Heart left ventricle (tissue), 13 donors: ENCODE data around the gene CTNNA3.

Source experiments
- POLR2A ChIP-seq, 2 donors: fragments of 450-650 bp; IDR thresholded peaks; one replicate each; pipeline ENCODE4 v1.6.1; 2017; ENCODE audit warnings: antibody characterized with exemption in 2 of 2, mild to moderate bottlenecking in 2 of 2, moderate library complexity in 2 of 2
- TF ChIP-seq, protein P1 (sequence below), 12 donors: fragments of 200-600 bp; sonication (generic) in 4 of 12; IDR thresholded peaks; one replicate each; pipeline versions ENCODE4 v1.5.0 to v1.8.0; 2018 to 2022; ENCODE audit warnings: antibody characterized with exemption in 12 of 12, mild to moderate bottlenecking in 5 of 12
- donor health status: ischemic (EF 13 %, LVEDD 7.1; RV severe dilation, severe dysfunction).
- donor health status: DM: no; HTN: yes; CAD: no.
- donor health status: DM: no; HTN: no; CAD: no.
- donor health status: ischemic (EF 25% LVEDD 6.9; RV normal size, moderate dysfunction).
- donor health status: ischemic (EF 25% LVEDD 5.7; RV mildly dilated, moderate dysfunction).
- donor health status: ischemic (EF 35%, LVEDD 5.7; RV mildly dilated, moderate dysfunction).
- donor health status: nonischemic (EF 11% LVEDD 7.7; RV severe dilation, severe dysfunction).
- donor health status: DM: yes; HTN: yes; CAD: no.
- donor health status: PGD.
- donor health status: ischemic (EF 29% LVEDD 5.4; RV normal size, mild dysfunction).
- donor health status: nonischemic (EF 23%, LVEDD 6.1; RV moderate dilation, normal function).

DNA sequence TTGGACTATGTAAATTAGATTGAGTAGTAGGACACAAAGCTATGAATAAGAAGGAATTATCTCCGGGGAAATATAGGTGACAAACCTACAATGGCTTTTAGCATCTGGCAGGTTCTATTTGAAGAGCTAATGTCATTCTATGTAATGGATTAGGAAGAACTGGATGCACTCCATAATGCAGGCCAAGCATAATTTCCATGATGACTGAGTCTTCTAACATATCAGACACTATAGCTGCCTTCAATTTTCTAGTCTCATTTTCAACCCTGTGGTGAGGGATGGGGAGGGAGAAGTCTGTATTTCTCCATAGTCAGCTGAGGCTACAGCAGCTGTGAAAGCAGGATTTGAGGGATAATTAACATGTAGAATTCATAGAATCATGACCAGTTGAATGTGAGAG, 1160.6 kb downstream of the CTNNA3 start:
- TF ChIP-seq, protein P1, sequence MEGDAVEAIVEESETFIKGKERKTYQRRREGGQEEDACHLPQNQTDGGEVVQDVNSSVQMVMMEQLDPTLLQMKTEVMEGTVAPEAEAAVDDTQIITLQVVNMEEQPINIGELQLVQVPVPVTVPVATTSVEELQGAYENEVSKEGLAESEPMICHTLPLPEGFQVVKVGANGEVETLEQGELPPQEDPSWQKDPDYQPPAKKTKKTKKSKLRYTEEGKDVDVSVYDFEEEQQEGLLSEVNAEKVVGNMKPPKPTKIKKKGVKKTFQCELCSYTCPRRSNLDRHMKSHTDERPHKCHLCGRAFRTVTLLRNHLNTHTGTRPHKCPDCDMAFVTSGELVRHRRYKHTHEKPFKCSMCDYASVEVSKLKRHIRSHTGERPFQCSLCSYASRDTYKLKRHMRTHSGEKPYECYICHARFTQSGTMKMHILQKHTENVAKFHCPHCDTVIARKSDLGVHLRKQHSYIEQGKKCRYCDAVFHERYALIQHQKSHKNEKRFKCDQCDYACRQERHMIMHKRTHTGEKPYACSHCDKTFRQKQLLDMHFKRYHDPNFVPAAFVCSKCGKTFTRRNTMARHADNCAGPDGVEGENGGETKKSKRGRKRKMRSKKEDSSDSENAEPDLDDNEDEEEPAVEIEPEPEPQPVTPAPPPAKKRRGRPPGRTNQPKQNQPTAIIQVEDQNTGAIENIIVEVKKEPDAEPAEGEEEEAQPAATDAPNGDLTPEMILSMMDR (IDR thresholded peaks at IDR 0.05) = no peak
- no peak for TF ChIP-seq POLR2A (IDR thresholded peaks at IDR 0.05)
